ENCODE data around the gene P2RX4.

GRCh38 chr12:121255433-121255832, 45.5 kb downstream of the P2RX4 start:
- no peak for TF ChIP-seq CTCF (IDR thresholded peaks at IDR 0.05)
- TF ChIP-seq ZFX (IDR thresholded peaks at IDR 0.05; ENCODE audit: borderline replicate concordance): no peak

Data from 22Rv1 (cell line).